IMR-90 (cell line): Measurements from ENCODE around the gene PTPRN2.

Source experiments
- FOS ChIP-seq: fragments of 150-350 bp; IDR thresholded peaks from 2 replicates; pipeline ENCODE4 v1.6.1; 2016; ENCODE audit warnings: low read depth, low read length
- MAZ ChIP-seq: IDR thresholded peaks from 2 replicates; pipeline ENCODE4 v1.6.1; 2012; ENCODE audit warnings: low read depth, mild to moderate bottlenecking, low read length, improper control_type of control experiment, moderate library complexity, borderline replicate concordance
- MXI1 ChIP-seq: IDR thresholded peaks from 2 replicates; pipeline ENCODE4 v1.6.1; 2012; ENCODE audit warnings: low read depth, mild to moderate bottlenecking, low read length, moderate library complexity, borderline replicate concordance
- NFE2L2 ChIP-seq: fragments of 150-350 bp; IDR thresholded peaks from 2 replicates; pipeline ENCODE4 v1.6.1; 2016; ENCODE audit warnings: low read depth, mild to moderate bottlenecking, low read length
- POLR2A ChIP-seq: IDR thresholded peaks from 2 replicates; pipeline ENCODE4 v1.6.1; 2012; ENCODE audit warnings: mild to moderate bottlenecking, low read depth, low read length
- RCOR1 ChIP-seq: IDR thresholded peaks from 2 replicates; pipeline ENCODE4 v1.6.1; 2012; ENCODE audit warnings: mild to moderate bottlenecking, low read length, improper control_type of control experiment; ENCODE audit not compliant: insufficient replicate concordance
- RFX5 ChIP-seq: IDR thresholded peaks from 2 replicates; pipeline ENCODE4 v1.8.0; 2012; ENCODE audit warnings: low read depth, mild to moderate bottlenecking, low read length, moderate library complexity
- TF ChIP-seq, protein P1 (sequence below): conservative IDR thresholded peaks from 2 replicates; pipeline ENCODE4 v1.5.1; 2012; ENCODE audit warnings: mild to moderate bottlenecking, low read depth, low read length, improper control_type of control experiment
- TF ChIP-seq, protein P2 (sequence below): fragments of 150-350 bp; IDR thresholded peaks from 2 replicates; pipeline ENCODE4 v1.6.1; 2016; ENCODE audit warnings: low read depth, mild to moderate bottlenecking, low read length, moderate library complexity, borderline replicate concordance
- TF ChIP-seq, protein P3 (sequence below): fragments of 150-350 bp; IDR thresholded peaks from 2 replicates; pipeline ENCODE4 v1.6.1; 2017; ENCODE audit warnings: mild to moderate bottlenecking, antibody characterized with exemption, low read length, low read depth

DNA sequence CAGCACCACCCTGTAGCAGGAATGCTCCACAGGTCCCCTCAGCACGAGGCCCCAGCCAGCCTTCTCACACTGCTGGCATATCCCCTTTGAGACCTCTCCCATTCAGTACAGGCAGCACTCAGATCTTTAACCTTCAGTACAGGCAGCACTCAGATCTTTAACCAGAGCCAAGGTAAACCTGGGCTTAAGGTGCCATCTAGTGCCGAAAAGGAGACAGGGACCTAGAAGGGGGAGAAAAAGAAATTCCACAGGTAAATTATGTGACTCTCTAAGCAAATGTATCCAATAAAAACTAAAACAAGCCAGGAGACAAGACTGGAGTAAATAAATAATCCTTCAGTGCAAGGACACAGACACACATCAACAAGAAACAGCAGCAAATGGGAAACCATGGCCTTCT lies 358.6 kb downstream of the PTPRN2 start:
- TF ChIP-seq, protein P1, sequence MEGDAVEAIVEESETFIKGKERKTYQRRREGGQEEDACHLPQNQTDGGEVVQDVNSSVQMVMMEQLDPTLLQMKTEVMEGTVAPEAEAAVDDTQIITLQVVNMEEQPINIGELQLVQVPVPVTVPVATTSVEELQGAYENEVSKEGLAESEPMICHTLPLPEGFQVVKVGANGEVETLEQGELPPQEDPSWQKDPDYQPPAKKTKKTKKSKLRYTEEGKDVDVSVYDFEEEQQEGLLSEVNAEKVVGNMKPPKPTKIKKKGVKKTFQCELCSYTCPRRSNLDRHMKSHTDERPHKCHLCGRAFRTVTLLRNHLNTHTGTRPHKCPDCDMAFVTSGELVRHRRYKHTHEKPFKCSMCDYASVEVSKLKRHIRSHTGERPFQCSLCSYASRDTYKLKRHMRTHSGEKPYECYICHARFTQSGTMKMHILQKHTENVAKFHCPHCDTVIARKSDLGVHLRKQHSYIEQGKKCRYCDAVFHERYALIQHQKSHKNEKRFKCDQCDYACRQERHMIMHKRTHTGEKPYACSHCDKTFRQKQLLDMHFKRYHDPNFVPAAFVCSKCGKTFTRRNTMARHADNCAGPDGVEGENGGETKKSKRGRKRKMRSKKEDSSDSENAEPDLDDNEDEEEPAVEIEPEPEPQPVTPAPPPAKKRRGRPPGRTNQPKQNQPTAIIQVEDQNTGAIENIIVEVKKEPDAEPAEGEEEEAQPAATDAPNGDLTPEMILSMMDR: no peak
- no peak for TF ChIP-seq RCOR1
- TF ChIP-seq, protein P2, sequence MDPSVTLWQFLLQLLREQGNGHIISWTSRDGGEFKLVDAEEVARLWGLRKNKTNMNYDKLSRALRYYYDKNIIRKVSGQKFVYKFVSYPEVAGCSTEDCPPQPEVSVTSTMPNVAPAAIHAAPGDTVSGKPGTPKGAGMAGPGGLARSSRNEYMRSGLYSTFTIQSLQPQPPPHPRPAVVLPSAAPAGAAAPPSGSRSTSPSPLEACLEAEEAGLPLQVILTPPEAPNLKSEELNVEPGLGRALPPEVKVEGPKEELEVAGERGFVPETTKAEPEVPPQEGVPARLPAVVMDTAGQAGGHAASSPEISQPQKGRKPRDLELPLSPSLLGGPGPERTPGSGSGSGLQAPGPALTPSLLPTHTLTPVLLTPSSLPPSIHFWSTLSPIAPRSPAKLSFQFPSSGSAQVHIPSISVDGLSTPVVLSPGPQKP: no peak
- no peak for TF ChIP-seq NFE2L2
- TF ChIP-seq, protein P3, sequence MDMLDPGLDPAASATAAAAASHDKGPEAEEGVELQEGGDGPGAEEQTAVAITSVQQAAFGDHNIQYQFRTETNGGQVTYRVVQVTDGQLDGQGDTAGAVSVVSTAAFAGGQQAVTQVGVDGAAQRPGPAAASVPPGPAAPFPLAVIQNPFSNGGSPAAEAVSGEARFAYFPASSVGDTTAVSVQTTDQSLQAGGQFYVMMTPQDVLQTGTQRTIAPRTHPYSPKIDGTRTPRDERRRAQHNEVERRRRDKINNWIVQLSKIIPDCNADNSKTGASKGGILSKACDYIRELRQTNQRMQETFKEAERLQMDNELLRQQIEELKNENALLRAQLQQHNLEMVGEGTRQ: no peak
- TF ChIP-seq FOS: no peak
- TF ChIP-seq RFX5: no peak
- TF ChIP-seq MAZ: no peak
- TF ChIP-seq POLR2A: no peak
- TF ChIP-seq MXI1: no peak
